ENCODE measurements around the gene GRAMD1A.

The GRAMD1A gene

GRCh38 chr19:35042954-35043604 is 43.0 kb downstream of the GRAMD1A start:
- TF ChIP-seq GATA2 (IDR thresholded peaks at IDR 0.05; ENCODE audit: low read depth, low read length) (no peak), GATA3 (IDR thresholded peaks at IDR 0.05; ENCODE audit: low read depth, low read length) (no peak)

DNA sequence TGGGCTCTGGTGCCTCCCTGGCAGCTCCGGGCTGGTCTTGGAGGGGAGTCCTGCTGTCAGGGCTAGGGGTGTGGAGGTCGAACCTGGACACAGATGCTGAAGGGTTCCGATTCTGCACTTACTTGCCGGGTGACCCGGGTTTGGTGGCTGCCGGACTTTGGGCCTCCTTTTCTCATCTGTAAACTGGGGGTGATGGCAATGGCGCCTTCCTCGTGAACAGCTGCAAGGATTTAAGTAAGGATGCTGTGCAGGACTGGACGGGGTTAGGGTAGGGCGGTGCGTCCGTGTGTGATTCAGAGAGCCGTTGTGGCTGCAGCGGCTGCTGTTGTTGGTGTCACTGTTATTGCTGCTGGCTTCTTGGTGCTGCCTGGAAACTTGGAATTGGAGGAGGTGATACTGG is 43.8 kb downstream of the GRAMD1A start:
- TF ChIP-seq GATA3 (IDR thresholded peaks at IDR 0.05; ENCODE audit: low read depth, low read length) (no peak), GATA2 (IDR thresholded peaks at IDR 0.05; ENCODE audit: low read depth, low read length) (no peak)

DNA sequence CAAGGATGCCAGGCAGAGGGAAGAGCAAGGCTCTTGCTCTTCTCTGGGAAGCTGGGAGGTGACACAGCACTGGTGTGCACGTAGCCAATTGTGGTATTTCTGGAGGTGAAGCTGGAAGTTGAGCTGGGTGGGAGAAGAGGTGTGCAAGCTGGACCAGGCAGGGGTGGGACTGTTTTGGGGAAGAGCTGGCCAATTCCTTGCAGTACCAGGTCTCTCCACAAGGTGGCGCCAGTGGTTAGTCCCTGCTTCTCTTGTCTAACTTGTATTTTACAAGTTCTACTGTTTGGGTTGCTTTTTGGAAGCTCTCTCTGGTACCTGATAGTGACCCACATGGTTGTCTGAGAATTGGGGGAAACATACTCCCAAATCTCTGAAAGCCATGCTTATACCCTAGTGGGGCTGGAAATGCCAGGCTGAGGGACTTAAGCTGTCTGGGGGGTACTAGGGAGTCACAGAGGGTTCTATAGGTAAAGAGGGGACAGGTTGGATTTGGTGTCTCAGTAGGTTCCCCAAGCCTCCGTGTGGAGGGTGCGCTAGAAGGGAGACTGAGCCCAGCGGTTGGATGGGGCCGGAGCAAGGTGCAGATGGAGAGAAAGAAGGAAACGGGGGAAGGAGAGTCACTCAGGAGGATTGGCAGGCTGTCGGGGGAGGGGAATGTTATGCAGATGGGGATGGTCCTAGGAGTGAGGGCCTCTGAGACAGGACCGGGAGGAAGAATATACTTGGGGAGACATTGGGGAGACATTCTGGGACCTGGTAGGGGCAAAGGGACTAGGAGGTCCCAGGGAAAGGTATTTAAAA is 44.4 kb downstream of the GRAMD1A start:
- TF ChIP-seq GATA2 (IDR thresholded peaks at IDR 0.05; ENCODE audit: low read depth, low read length) (no peak), GATA3 (IDR thresholded peaks at IDR 0.05; ENCODE audit: low read depth, low read length) (no peak)

- no peak for TF ChIP-seq GATA3 (IDR thresholded peaks at IDR 0.05; ENCODE audit: low read depth, low read length)
- no peak for TF ChIP-seq GATA2 (IDR thresholded peaks at IDR 0.05; ENCODE audit: low read depth, low read length)
Observed at GRCh38 chr19:35045667-35046300, 45.7 kb downstream of the GRAMD1A start.

GRCh38 chr19:35046461-35046860 is 46.3 kb downstream of the GRAMD1A start:
- TF ChIP-seq GATA3 (IDR thresholded peaks at IDR 0.05; ENCODE audit: low read depth, low read length) (no peak), GATA2 (IDR thresholded peaks at IDR 0.05; ENCODE audit: low read depth, low read length) (no peak)

- TF ChIP-seq GATA3 (IDR thresholded peaks at IDR 0.05; ENCODE audit: low read depth, low read length) (no peak), GATA2 (IDR thresholded peaks at IDR 0.05; ENCODE audit: low read depth, low read length) (no peak)
Observed at GRCh38 chr19:35048911-35049411, 48.8 kb downstream of the GRAMD1A start.

- no peak for TF ChIP-seq GATA2 (IDR thresholded peaks at IDR 0.05; ENCODE audit: low read depth, low read length)
- TF ChIP-seq GATA3 (IDR thresholded peaks at IDR 0.05; ENCODE audit: low read depth, low read length) = no peak
Observed at GRCh38 chr19:35049456-35049855, 49.3 kb downstream of the GRAMD1A start.

DNA sequence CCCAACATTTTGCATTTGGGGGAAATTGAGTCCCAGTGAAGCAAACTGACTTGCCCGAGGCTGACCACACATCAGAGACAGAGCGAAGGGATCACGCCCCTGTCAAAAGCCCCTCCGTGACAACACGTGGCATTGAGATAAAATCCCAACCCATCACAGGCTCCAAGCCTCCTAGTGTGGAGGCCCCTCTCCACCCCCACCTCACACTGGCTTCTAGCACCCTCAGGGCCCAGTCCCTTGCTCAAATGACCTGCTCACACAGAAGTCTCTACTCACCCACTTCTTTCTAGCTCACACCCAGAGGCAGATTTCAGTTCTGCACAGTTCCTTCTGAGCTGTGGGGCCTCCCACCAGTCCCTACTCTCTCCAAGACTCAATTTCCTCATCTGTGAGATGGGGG is 51.7 kb downstream of the GRAMD1A start:
- TF ChIP-seq GATA2 (IDR thresholded peaks at IDR 0.05; ENCODE audit: low read depth, low read length) (no peak), GATA3 (IDR thresholded peaks at IDR 0.05; ENCODE audit: low read depth, low read length) (no peak)

DNA sequence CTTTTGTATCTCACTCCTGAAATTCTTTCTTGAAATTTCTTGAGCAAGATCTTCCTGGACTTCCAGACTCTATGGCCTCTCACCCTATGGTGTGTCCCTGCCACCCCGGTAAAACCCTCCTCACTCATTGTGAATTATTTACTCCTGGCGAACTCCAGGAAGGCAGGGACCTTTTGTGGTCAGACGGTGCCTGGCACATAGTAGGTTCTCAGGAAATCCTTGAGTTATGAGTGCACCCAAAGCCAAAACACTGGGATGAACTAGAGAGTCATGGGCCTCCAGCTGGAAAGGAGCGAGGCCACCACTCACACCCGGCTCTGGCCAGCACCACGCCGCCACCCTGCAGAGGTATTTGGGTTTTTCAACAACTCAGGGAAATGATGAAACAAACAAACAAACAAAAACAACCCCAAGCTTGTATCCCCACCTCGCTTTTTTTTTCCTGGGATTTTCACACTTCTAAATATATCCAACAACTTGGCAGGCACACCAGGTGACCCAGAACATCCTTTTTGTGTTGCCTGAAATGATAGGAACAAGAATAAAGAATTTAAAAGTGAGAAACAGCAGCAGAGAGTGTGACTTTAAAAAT is 52.6 kb downstream of the GRAMD1A start:
- TF ChIP-seq GATA3 (IDR thresholded peaks at IDR 0.05; ENCODE audit: low read depth, low read length) (no peak), GATA2 (IDR thresholded peaks at IDR 0.05; ENCODE audit: low read depth, low read length) (no peak)

GRCh38 chr19:35053667-35054293 is 53.7 kb downstream of the GRAMD1A start:
- TF ChIP-seq GATA3 (IDR thresholded peaks at IDR 0.05; ENCODE audit: low read depth, low read length) = no peak
- no peak for TF ChIP-seq GATA2 (IDR thresholded peaks at IDR 0.05; ENCODE audit: low read depth, low read length)

GRCh38 chr19:35054626-35055025 is 54.5 kb downstream of the GRAMD1A start:
- no peak for TF ChIP-seq GATA3 (IDR thresholded peaks at IDR 0.05; ENCODE audit: low read depth, low read length)
- TF ChIP-seq GATA2 (IDR thresholded peaks at IDR 0.05; ENCODE audit: low read depth, low read length) = no peak

GRCh38 chr19:35055715-35056179 is 55.6 kb downstream of the GRAMD1A start:
- TF ChIP-seq GATA2 (IDR thresholded peaks at IDR 0.05; ENCODE audit: low read depth, low read length) (no peak), GATA3 (IDR thresholded peaks at IDR 0.05; ENCODE audit: low read depth, low read length) (no peak)

GRCh38 chr19:35056513-35057063 is 56.5 kb downstream of the GRAMD1A start:
- no peak for TF ChIP-seq GATA2 (IDR thresholded peaks at IDR 0.05; ENCODE audit: low read depth, low read length)
- TF ChIP-seq GATA3 (IDR thresholded peaks at IDR 0.05; ENCODE audit: low read depth, low read length) = no peak

Measured in SH-SY5Y (cell line).